GM12872 (cell line): ENCODE data around the gene RPS4Y1.

Source experiments
- CTCF ChIP-seq: IDR thresholded peaks from 3 replicates; pipeline ENCODE4 v1.5.1; 2011; ENCODE audit warnings: low read depth, mild to moderate bottlenecking, low read length, moderate library complexity; ENCODE audit not compliant: insufficient read depth

RPS4Y1 gene

DNA sequence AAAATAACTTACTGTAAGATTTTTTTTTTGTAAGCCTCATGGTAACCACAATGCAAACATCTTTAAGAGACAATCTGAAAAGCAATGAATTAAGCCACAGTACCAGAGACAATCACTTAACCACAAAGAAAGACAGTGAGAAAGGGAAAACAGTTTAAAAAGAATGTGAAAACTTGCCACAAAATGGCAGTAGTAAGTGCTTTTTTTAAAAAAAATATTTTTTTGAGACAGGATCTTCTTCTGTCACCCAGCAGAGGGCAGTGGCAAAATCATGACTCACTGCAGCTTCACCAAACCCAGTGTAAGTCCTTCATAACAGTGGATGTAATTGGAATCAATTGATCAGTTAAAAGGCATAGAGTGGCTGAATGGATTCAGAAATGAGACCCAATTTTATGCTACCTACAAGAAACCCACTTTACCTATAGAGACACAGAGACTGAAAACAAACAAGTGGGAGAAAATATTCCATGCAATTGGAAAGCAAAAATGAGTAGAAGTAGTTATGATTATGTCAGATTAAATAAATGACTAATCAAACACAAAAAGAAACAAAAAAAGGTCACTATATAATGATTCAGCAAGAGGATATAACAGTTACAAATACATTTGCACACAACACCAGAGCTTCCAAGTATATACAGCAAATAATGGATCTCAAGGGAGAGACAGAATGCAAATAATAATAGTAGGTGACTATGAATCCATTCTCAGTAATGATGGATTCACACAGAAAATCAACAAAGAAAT is 71.8 kb downstream of the RPS4Y1 start:
- TF ChIP-seq CTCF = peak; percentile 50
